ENCODE measurements around the gene HSPB1.
"Not testable (repeated sequence)": the region's sequence is repeated elsewhere in the genome, so short reads cannot be mapped to it uniquely, and the experiment has no call there.

GRCh38 chr7:76292911-76293310 lies 9.6 kb upstream of the HSPB1 start:
- TF ChIP-seq, protein P1, sequence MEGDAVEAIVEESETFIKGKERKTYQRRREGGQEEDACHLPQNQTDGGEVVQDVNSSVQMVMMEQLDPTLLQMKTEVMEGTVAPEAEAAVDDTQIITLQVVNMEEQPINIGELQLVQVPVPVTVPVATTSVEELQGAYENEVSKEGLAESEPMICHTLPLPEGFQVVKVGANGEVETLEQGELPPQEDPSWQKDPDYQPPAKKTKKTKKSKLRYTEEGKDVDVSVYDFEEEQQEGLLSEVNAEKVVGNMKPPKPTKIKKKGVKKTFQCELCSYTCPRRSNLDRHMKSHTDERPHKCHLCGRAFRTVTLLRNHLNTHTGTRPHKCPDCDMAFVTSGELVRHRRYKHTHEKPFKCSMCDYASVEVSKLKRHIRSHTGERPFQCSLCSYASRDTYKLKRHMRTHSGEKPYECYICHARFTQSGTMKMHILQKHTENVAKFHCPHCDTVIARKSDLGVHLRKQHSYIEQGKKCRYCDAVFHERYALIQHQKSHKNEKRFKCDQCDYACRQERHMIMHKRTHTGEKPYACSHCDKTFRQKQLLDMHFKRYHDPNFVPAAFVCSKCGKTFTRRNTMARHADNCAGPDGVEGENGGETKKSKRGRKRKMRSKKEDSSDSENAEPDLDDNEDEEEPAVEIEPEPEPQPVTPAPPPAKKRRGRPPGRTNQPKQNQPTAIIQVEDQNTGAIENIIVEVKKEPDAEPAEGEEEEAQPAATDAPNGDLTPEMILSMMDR (IDR thresholded peaks at IDR 0.05): not testable (repeated sequence)
- TF ChIP-seq POLR2AphosphoS5 (IDR thresholded peaks at IDR 0.05): not testable (repeated sequence)
